ENCODE measurements around the gene PAX8. TPM values are rescaled to one million over a fixed set of nuclear protein-coding genes. Genes with fewer than 3 reads are reported as not detected.

PAX8 gene
- total and polyA plus RNA-seq, 10 of the 15 experiments (the other 5 are each of a cell fraction or from before 2014, with no cell fraction given) = 0.16 to 2.5 (median 0.97) TPM

DNA sequence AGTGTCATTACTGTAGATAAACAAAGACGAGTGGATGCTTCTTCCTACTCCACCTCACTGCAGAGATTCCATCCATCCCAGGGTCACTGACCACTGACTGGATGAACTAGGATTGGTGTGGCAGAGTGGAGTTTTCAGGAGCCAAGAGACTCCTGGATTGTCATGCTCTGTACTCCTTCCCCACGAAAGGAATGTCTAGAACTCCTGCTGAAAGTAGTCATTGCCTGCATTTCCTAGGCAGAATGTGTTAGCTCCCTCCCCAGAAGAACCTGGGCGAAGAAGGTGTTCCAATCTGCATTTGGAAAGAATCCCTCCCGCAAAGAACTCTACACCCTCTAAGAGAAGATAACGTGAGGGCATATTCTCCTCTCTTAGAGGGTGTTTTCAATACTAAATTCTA is 6.2 kb downstream of the PAX8 start:
- H3K27me3 ChIP-seq (replicated peaks in 1 of 2; ENCODE audit: control insufficient read depth in 2 of 2, insufficient read depth in 2 of 2, low read length in 1 of 2) = peaks cover 8 to 9% of the 10 kb centered on the region in 2 experiments
- in situ Hi-C loops (cut with MboI) (no loop called here), intact Hi-C loops (cut with micrococcal nuclease; ENCODE audit: unreplicated experiment) (no loop called here)
- H3K79me2 ChIP-seq (ENCODE audit: control insufficient read depth, insufficient read depth, low read length) = no peaks in the 10 kb centered on the region
- H3K36me3 ChIP-seq (ENCODE audit: control insufficient read depth in 2 of 2, insufficient read depth in 2 of 2, low read length in 1 of 2) = no peaks in the 10 kb centered on the region
- no peaks in the 10 kb centered on the region for H3K9me3 ChIP-seq (replicated peaks; ENCODE audit: control insufficient read depth, insufficient read depth, low read length)
- BruUV-seq (replicated peaks) = no TSS peak
- H4K20me1 ChIP-seq (ENCODE audit: control insufficient read depth, insufficient read depth) = no peaks in the 10 kb centered on the region
- DNase-seq (ENCODE audit: low read depth, low spot score) (no peak), ATAC-seq (no peak), FAIRE-seq (no peak)
- H3K9ac ChIP-seq (ENCODE audit: control insufficient read depth, insufficient read depth, low read length) = no peak overlapping the region
- ChIA-PET CTCF (interaction anchor here (1.1 to 1.6 kb wide), 3 partner anchors 118 to 134 kb away, joined by 3 read pairs; no protein-coding TSS in a partner anchor), RAD21 (ENCODE audit: unreplicated experiment) (interaction anchor here (1.0 kb wide), 1 partner anchor 117 kb away, joined by 3 read pairs; no protein-coding TSS in a partner anchor), POLR2A (no interaction called here), SMC1A (ENCODE audit: uncharacterized antibody, unreplicated experiment) (interaction anchor here (0.7 to 1.0 kb wide), 2 partner anchors 68 to 103 kb away, joined by 3 read pairs; no protein-coding TSS in a partner anchor)
- no peak for TF ChIP-seq ZNF622 (IDR thresholded peaks at IDR 0.05)
- TF ChIP-seq, protein P1, sequence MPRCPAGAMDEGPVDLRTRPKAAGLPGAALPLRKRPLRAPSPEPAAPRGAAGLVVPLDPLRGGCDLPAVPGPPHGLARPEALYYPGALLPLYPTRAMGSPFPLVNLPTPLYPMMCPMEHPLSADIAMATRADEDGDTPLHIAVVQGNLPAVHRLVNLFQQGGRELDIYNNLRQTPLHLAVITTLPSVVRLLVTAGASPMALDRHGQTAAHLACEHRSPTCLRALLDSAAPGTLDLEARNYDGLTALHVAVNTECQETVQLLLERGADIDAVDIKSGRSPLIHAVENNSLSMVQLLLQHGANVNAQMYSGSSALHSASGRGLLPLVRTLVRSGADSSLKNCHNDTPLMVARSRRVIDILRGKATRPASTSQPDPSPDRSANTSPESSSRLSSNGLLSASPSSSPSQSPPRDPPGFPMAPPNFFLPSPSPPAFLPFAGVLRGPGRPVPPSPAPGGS (IDR thresholded peaks at IDR 0.05; ENCODE audit: borderline replicate concordance, insufficient read depth, low read depth, low read length, poor library complexity, severe bottlenecking) = no peak
- TF ChIP-seq, protein P2, sequence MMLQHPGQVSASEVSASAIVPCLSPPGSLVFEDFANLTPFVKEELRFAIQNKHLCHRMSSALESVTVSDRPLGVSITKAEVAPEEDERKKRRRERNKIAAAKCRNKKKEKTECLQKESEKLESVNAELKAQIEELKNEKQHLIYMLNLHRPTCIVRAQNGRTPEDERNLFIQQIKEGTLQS (IDR thresholded peaks at IDR 0.05; ENCODE audit: borderline replicate concordance, extremely low read depth, low read depth, low read length) = no peak
- TF ChIP-seq, protein P3, sequence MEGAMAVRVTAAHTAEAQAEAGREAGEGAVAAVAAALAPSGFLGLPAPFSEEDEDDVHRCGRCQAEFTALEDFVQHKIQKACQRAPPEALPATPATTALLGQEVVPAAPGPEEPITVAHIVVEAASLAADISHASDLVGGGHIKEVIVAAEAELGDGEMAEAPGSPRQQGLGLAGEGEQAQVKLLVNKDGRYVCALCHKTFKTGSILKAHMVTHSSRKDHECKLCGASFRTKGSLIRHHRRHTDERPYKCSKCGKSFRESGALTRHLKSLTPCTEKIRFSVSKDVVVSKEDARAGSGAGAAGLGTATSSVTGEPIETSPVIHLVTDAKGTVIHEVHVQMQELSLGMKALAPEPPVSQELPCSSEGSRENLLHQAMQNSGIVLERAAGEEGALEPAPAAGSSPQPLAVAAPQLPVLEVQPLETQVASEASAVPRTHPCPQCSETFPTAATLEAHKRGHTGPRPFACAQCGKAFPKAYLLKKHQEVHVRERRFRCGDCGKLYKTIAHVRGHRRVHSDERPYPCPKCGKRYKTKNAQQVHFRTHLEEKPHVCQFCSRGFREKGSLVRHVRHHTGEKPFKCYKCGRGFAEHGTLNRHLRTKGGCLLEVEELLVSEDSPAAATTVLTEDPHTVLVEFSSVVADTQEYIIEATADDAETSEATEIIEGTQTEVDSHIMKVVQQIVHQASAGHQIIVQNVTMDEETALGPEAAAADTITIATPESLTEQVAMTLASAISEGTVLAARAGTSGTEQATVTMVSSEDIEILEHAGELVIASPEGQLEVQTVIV (IDR thresholded peaks at IDR 0.05; ENCODE audit: borderline replicate concordance, partially characterized antibody) = no peak
- H3K4me3 ChIP-seq = no peak overlapping the region
- no peak overlapping the region for H2AFZ ChIP-seq (ENCODE audit: control insufficient read depth, low read depth, low read length)
- no peak overlapping the region for H3K27ac ChIP-seq (ENCODE audit: control insufficient read depth, insufficient read depth)
- no peak overlapping the region for H3K4me2 ChIP-seq (ENCODE audit: control insufficient read depth, insufficient read depth)
- WGBS (ENCODE audit: insufficient coverage, insufficient replicate concordance, low lambda C conversion rate, missing lambda C conversion rate) = 0% methylated on average over 5 of the region's 5 CpGs
- no peaks in the 10 kb centered on the region for H3K4me1 ChIP-seq (ENCODE audit: control insufficient read depth, insufficient read depth, low read length)

Data from GM12878 (cell line).